H54 (cell line): ENCODE measurements around the gene OPCML.

ENCODE experiments used
- DNase-seq: peaks from one replicate; pipeline ENCODE4 v3.0.0; 2011; ENCODE audit warnings: low spot score, mixed read lengths; ENCODE audit not compliant: insufficient read length
- FAIRE-seq: peaks from 3 replicates; lab custom pipeline; 2011; peaks lifted over from hg19 to GRCh38; lab: Jason Lieb, UNC
- POLR2A ChIP-seq: IDR thresholded peaks from 2 replicates; pipeline ENCODE4 v1.6.1; 2011; ENCODE audit warnings: low read depth, mild to moderate bottlenecking, low read length

OPCML gene

DNA sequence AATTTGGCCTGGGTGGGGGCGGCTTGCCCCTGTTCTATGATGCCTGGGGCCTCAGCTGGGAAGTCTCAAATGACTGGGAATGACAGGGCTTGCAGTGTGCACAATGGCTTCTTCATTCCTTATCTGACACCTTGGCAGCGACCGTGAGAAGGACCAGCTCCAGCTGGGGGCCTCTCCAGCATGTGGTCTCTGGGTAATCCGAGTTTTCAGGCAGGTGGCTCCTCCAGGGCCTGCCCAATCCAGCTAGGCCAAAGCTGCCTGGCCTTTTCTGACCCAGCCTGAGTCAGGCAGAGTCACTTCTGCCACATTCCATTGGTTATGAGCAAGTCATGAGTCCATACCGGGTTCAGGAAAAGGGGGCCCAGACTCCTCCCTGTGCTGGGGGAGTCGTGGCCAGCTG is 646.0 kb downstream of the OPCML start:
- FAIRE-seq: no peak
- DNase-seq: no peak

DNA sequence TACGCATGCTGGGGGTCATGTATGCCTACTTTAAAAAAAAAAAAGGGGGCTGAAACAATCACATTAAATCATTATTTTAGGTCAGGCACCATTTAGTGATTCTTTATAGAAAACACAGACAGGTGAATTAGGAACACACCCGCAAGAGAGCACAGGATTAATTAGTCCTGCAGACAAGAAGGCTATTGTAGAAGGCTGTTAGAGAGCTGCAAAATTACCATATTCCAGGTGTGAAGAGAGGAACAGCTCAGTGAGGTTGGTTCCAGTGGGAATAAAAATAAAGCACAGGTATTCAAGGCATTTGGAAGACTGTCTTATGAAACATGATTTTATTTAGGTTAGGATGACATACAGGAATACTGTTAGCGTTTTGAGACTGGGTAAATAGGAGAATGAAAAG is 649.1 kb downstream of the OPCML start:
- FAIRE-seq (no peak), DNase-seq (no peak)
- TF ChIP-seq POLR2A: no peak

More for the DNA sequence above, 646.0 kb downstream of the OPCML start:
- TF ChIP-seq POLR2A: no peak

DNA sequence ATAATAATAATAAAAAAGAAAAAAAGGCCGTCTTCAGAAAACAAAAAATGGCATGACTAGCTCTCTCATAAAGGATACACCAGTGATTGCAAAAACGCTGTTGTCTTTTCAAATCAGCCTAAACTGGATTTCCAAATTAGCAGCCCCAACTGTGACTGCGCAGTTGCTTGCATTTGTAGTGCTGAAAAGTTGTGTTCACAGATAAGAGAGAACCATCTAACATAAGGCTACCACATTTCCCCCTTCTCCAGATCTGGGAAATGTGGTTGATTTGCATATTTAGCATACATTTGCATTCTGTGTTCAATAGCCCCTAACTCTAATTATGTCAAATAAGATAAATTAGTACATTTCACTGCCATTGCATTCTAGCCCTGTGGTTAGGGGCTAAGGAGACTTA is 650.7 kb downstream of the OPCML start:
- no peak for DNase-seq
- FAIRE-seq: no peak
- no peak for TF ChIP-seq POLR2A

DNA sequence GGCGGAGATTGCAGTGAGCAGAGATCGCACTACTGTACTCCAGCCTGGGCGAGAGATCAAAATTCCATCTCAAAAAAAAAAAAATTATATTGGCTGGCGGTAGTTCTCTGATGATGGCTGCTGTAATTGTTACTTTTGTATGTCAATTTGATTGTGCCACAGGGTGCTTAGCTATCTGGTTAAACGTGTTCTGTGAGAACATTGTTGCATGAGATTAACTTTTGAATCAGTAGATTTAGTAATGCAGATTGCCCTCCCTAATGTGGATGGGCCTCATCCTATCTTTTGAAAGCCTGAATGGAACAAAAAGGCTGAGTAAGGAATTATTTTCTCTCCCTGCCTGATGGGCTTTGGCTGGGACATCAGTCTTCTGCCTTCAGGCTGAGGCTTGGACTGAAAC is 654.2 kb downstream of the OPCML start:
- DNase-seq (no peak), FAIRE-seq (no peak)
- TF ChIP-seq POLR2A: no peak

DNA sequence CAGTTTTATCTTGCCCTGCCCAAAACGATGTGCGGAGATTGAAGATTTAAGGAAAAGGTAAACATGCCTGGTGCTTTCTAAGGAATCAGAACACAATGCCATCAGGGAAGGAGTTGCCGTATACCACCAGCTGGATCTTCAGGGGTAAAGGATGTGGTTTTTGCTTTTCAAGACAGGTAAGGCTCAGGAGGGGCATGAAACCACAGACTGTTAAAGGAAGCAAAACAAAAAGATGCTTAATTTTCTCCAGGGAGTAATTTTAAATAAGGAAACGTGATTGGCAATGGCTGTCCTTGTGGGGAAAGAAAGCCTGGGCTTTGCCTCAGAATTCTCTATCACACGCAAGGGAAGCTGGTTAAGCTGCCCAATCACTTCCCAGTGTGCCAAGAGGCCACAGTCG is 655.6 kb downstream of the OPCML start:
- DNase-seq (no peak), FAIRE-seq (no peak)
- TF ChIP-seq POLR2A: no peak

DNA sequence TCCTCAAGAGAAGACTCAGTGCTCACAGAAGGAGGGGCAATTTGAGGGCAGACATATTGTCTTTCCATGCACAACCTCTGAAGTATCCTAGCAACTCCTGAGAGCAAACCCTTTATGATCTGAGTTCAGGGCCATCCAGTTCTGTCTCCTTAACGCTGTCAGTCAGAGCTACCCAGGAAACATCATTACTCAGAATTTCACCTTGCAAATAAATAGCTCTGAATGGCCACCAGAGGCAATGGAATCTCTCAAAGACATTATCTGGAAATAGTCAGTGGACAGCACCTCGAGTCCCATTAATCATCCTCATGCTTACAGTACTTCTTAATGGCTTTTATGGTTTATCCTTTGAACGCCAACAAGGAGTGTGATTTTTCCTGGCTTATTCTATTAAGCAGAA is 656.1 kb downstream of the OPCML start:
- DNase-seq (no peak), FAIRE-seq (no peak)
- no peak for TF ChIP-seq POLR2A

DNA sequence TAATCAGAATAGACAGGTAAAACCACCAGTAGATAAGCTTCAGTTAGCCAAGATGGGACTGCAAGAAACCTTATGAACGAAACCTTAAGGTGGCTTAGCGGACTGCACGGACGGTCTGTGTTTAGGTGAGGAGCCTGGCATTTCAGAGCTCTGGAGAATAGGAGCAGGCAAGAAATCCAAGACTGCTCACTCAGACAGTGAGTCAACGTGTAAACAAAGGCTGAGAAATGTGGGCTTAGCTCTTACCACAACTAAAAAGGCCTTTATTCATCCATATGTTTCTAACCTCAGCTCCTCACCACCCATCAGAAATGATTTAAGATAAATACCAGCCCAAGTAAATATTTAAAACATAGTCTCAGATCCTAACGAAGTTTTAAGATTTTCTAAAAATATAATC is 657.7 kb downstream of the OPCML start:
- DNase-seq: no peak
- TF ChIP-seq POLR2A: no peak
- no peak for FAIRE-seq

DNA sequence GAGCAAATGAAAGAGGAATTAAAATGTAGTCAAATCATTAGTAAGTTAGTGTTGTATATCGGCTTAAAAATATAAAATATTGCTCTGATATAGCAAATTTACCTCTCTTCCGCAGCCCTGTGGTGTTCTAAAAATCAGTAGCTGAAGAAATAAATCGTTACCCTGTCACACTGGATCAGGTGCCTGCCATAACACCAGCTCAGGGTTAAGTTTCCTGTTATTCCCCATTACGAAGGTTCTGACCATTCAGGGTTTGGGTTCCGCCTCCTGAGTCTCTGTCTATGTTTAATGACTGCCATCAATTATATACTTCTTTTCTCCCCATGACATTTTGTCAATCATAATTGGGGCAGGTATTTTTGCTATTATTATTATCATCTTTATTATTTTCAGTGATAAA is 658.5 kb downstream of the OPCML start:
- no peak for DNase-seq
- no peak for FAIRE-seq
- TF ChIP-seq POLR2A: no peak

DNA sequence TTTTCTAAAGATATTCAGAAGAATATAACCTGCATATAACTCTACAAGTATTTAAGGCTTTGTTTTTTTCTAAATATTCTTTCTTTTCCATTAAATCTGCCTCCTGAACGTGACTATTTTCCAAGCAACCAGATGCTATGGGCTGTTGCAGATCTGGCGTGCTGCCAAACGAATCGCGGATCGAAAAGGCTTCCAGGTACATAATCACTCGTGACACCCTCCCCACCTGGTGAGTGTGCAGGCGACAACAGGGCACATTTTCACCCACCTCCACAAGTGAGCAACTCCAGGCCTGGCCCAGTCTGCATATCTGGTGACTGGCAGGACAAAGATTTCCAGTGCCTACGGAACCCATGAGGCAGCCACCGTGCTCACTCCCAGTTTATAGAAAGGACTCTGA is 660.1 kb downstream of the OPCML start:
- no peak for TF ChIP-seq POLR2A
- no peak for FAIRE-seq

DNA sequence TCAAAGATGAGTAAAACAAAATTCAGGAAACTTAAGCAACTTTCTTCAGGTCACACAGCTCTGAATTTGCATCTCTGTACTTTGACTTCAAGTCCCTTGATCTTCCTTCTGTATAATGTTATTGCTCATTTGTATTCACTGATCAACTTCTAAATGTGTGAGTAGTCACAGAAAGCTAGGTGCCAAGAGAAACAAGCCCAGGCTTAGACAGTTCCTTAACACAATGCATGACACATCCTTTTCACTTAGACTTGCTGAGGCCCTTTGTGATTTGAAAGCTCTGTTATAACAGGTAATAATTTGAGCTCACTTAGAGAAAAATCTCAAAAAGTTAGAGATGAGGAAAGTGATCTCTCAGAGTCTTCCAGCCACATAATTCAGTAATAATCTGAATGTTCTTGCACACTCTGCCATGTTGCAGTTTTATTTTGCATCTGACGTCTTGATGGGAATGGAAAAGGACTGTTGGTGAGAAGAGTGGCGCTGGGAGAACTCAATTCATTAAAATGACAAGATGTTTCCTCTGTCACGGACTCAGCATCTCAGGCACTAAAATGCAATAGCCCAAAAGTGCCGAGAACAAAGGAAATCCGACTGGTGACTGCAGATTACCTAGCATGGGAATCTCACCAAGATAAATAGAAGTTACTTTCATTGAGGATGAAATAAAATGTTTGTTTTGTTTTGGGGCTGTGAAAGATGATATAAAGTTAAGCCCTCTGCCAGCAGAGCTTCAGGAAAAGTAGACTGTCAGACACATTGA is 665.3 kb downstream of the OPCML start:
- DNase-seq (no peak), FAIRE-seq (no peak)
- no peak for TF ChIP-seq POLR2A

More for the DNA sequence above, 660.1 kb downstream of the OPCML start:
- no peak for DNase-seq

DNA sequence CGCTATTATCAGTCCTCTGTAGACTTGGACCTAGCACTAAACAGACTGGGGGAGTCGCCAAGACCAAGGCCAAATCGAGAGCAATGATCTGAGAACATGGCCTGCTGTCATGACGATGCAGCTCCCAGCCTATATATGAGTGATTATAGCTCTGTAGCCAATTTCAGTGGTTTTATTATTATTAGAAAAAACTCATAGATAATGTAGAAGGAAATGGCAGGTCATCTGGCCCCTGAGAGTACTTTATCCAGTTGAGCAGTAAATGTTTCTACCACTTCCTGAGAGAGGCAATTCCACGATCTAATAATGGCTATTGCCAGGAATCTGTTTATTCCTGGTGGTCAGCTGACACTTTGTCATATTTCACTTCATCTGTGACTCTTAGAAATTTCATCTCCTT is 666.7 kb downstream of the OPCML start:
- DNase-seq: no peak
- FAIRE-seq: no peak
- TF ChIP-seq POLR2A: no peak

DNA sequence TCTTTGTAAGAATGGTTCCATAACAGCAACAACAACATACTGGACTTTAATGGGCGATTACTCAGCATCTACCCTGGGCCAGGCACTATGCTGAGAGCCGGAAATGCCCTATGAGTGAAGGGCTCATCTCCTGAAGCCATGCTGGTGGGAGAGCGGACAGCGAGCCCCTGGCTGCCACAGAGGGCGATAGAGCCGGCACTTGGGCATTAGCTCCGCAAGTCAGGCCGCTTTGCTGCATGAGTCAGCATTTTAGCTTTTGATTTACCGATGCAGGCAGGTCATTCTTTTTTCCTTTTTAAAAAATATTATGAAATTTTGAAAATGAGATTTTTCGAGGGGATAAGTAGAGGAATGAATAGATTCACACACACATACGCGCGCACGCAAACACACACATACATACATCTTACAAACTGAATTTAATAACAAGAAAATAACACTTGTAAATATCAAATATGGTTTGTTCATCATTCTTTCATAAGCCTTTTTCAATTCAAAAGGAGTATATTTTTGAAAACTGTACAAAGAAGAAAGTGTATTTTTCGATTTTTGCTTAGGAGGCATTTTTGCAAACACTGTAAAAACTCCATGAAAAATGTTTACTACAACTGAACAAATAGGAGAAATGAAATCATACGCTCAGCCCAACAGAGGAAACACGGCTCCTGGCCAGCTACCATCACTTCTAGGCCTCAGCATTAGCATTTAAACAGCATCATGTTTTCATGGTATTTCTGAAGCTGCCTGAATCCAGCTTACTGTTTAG is 667.3 kb downstream of the OPCML start:
- FAIRE-seq: no peak
- DNase-seq: no peak
- TF ChIP-seq POLR2A: no peak

DNA sequence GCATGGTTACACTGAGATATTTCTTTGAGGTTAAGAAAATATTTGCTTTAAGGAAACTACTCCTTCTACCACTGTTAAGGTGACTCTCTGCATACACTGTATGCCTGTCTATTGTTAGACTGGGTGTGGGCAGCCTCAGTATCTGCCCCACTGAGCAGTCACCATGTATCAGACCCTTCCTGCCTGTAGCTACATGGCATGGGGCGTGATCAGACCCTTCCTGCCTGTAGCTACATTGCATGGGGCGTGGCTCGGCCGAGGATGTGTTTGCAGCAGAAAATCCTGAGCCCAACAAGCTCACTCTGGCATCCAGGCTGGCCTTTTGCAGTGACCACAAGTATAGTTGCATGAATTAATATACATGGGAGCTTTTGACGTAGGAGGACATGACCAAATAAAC is 669.4 kb downstream of the OPCML start:
- FAIRE-seq (no peak), DNase-seq (no peak)
- TF ChIP-seq POLR2A: no peak

DNA sequence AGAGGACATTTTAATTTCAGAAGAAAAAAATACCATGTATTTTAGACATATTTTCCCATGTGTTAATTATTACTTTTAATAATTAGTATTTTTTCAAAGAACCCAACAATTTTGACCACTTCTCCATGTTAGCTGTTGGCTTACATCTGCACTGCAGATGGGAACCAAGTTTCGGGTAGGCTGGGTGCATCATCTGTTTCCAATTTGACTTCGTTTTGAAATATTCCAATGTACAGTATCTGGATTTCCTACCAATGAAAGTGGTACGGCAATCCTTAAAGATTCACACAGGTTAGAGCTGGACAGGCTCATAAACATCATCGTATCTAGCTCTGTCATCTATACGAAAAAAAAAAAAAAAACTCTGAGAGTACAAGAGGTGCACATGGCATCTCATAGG is 670.2 kb downstream of the OPCML start:
- TF ChIP-seq POLR2A: no peak
- FAIRE-seq (no peak), DNase-seq (no peak)

DNA sequence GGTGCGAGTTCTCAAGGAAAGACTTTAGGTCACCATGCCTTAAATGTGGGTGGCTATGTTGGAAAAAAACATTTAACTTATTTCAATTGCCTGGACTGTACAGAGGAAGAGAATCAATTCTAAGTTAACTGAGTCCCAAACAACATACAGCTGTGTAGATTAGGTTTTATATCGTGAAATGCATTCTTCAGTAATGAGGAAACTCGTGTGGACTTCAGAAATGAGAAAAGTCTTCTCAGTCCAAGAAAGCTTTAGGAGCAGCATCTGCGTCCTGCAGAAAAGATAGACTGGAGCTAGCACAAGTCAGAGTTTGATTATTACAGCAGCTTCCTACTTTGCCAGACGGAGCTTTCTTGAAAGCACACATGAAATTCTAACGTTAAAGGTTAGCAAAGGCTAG is 673.0 kb downstream of the OPCML start:
- no peak for DNase-seq

More for the DNA sequence above, 673.0 kb downstream of the OPCML start:
- TF ChIP-seq POLR2A: no peak
- no peak for FAIRE-seq
